MM.1S (cell line): ENCODE data around the gene ABCC11.

ENCODE experiments used
- DNase-seq: peaks from one replicate; pipeline ENCODE4 v3.0.0-alpha.2; 2015
- H2AFZ ChIP-seq: fragments of 300-600 bp; sonication (generic); 2 replicates; pipeline ENCODE4 v1.6.0; 2016; ENCODE audit warnings: antibody characterized with exemption, low read length
- H3F3A ChIP-seq: fragments of 300-600 bp; sonication (generic); 2 replicates; pipeline ENCODE4 v1.6.1; 2016; ENCODE audit warnings: mild to moderate bottlenecking, antibody characterized with exemption, low read length, moderate library complexity, mixed read lengths; ENCODE audit not compliant: insufficient read depth
- H3K27ac ChIP-seq: fragments of 300-600 bp; sonication (generic); 2 replicates; pipeline ENCODE4 v1.5.1; 2016; ENCODE audit warnings: mild to moderate bottlenecking, low read length
- H3K27me3 ChIP-seq: fragments of 300-600 bp; sonication (generic); replicated peaks from 2 replicates; pipeline ENCODE4 v1.6.0; 2016; ENCODE audit warnings: low read length; ENCODE audit not compliant: insufficient read depth
- H3K36me3 ChIP-seq: fragments of 300-600 bp; sonication (generic); replicated peaks from 2 replicates; pipeline ENCODE4 v1.6.1; 2016; ENCODE audit warnings: mild to moderate bottlenecking, low read length, mixed read lengths; ENCODE audit not compliant: insufficient read depth
- H3K4me1 ChIP-seq: fragments of 300-600 bp; sonication (generic); 2 replicates; pipeline ENCODE4 v1.6.1; 2016; ENCODE audit warnings: low read length, mixed read lengths
- H3K4me2 ChIP-seq: fragments of 300-600 bp; sonication (generic); 2 replicates; pipeline ENCODE4 v1.6.0; 2016; ENCODE audit warnings: low read depth, low read length
- H3K4me3 ChIP-seq: fragments of 300-600 bp; sonication (generic); 2 replicates; pipeline ENCODE4 v1.5.1; 2016; ENCODE audit warnings: low read length, mixed read lengths
- H3K79me2 ChIP-seq: fragments of 300-600 bp; sonication (generic); 2 replicates; pipeline ENCODE4 v1.6.1; 2016; ENCODE audit warnings: mixed run types, low read length, mixed read lengths
- H3K9ac ChIP-seq: fragments of 300-600 bp; sonication (generic); 2 replicates; pipeline ENCODE4 v1.6.1; 2016; ENCODE audit warnings: low read length, mixed read lengths
- H3K9me2 ChIP-seq: fragments of 300-600 bp; sonication (generic); replicated peaks from 2 replicates; pipeline ENCODE4 v1.6.1; 2016; ENCODE audit warnings: mild to moderate bottlenecking, low read length, mixed read lengths; ENCODE audit not compliant: insufficient read depth
- H3K9me3 ChIP-seq: fragments of 300-600 bp; sonication (generic); replicated peaks from 2 replicates; pipeline ENCODE4 v1.6.1; 2016; ENCODE audit warnings: mild to moderate bottlenecking, low read length, mixed read lengths; ENCODE audit not compliant: insufficient read depth
- H4K20me1 ChIP-seq: fragments of 300-600 bp; sonication (generic); 2 replicates; pipeline ENCODE4 v1.6.1; 2016; ENCODE audit warnings: mild to moderate bottlenecking, low read length, moderate library complexity, mixed read lengths; ENCODE audit not compliant: insufficient read depth
- EZH2 ChIP-seq: fragments of 300-600 bp; sonication (generic); optimal IDR thresholded peaks from 2 replicates; pipeline ENCODE3; 2017; ENCODE audit warnings: low read depth, mild to moderate bottlenecking, antibody characterized with exemption, low read length, mixed read lengths
- EZH2phosphoT487 ChIP-seq: fragments of 300-600 bp; sonication (generic); IDR thresholded peaks from 2 replicates; pipeline ENCODE4 v1.6.1; 2018; ENCODE audit warnings: antibody characterized with exemption, low read length
- TF ChIP-seq, protein P1 (sequence below): fragments of 300-600 bp; sonication (generic); IDR thresholded peaks from 2 replicates; pipeline ENCODE4 v1.5.1; 2016; ENCODE audit warnings: antibody characterized with exemption, low read length, mixed read lengths

ABCC11 gene

GRCh38 chr16:48156790-48157209 is 90.5 kb downstream of the ABCC11 start:
- no peaks in the 10 kb centered on the region for H3K4me1 ChIP-seq
- H3K4me2 ChIP-seq = peak overlapping the region; percentile 42; the same call in 1 of the 2 replicates

DNA sequence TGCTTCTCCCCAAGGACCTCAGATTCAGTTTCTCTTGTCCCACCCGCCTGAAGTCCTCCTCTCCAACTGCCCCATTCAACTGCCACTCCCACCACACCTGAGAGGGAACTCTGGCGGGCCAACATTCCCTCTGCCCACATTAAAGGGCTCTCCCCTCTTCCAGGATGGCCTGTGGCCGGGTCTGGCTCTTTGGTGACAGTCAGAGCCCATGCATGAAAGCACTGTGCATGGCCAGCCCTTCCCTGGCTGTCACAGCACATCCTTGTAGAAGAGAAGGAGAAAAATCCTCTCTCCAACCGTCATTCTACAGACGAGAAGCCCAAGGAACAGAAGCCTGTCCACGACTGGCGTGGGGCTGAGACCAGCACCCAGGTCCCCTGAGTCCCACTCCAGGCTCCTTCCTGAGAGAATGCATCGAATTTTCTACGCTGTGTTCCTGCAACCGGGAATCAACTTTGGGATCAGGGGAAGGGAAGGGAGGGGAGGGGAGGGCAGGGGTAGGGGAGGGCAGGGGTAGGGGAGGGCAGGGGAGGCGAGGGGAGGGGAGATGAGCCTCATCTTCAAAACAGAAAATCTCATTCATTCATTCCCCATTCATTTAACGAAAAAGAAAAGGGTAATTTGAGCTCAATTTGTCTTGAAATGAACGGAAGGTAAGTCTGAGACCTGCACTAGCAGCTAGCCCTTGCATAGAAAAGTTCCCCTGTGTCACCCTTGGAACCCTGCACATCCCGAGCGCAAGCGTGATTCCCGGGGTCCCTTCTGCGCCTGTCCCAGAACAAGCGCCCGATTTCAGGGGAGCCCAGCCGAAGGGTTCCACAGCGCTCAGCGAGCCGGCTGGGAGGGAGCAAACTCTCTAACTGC is 91.2 kb downstream of the ABCC11 start, which contains the start of gene ABCC12:
Gene ABCC12 (minus strand): TSS at position 68 of the 864 bp plus-strand sequence. CDS start 9,569 bp downstream, outside the sequence.
- H3K27ac ChIP-seq = no peak within 1 kb of the TSS

More at GRCh38 chr16:48156790-48157209, 90.5 kb downstream of the ABCC11 start:
- peak; percentile 53 for DNase-seq
- Histone ChIP-seq H3K4me3 (no peak overlapping the region), H2AFZ (no peak overlapping the region), H3K9me3 (no peaks in the 10 kb centered on the region), H3K27me3 (no peaks in the 10 kb centered on the region), H3F3A (no peaks in the 10 kb centered on the region), H3K36me3 (no peaks in the 10 kb centered on the region), H4K20me1 (no peaks in the 10 kb centered on the region), H3K9me2 (no peaks in the 10 kb centered on the region), H3K9ac (no peak overlapping the region), H3K79me2 (no peaks in the 10 kb centered on the region), H3K27ac (no peak overlapping the region)
- TF ChIP-seq EZH2 (no peak), EZH2phosphoT487 (no peak)
- TF ChIP-seq, protein P1, sequence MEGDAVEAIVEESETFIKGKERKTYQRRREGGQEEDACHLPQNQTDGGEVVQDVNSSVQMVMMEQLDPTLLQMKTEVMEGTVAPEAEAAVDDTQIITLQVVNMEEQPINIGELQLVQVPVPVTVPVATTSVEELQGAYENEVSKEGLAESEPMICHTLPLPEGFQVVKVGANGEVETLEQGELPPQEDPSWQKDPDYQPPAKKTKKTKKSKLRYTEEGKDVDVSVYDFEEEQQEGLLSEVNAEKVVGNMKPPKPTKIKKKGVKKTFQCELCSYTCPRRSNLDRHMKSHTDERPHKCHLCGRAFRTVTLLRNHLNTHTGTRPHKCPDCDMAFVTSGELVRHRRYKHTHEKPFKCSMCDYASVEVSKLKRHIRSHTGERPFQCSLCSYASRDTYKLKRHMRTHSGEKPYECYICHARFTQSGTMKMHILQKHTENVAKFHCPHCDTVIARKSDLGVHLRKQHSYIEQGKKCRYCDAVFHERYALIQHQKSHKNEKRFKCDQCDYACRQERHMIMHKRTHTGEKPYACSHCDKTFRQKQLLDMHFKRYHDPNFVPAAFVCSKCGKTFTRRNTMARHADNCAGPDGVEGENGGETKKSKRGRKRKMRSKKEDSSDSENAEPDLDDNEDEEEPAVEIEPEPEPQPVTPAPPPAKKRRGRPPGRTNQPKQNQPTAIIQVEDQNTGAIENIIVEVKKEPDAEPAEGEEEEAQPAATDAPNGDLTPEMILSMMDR = peak; percentile 89

DNA sequence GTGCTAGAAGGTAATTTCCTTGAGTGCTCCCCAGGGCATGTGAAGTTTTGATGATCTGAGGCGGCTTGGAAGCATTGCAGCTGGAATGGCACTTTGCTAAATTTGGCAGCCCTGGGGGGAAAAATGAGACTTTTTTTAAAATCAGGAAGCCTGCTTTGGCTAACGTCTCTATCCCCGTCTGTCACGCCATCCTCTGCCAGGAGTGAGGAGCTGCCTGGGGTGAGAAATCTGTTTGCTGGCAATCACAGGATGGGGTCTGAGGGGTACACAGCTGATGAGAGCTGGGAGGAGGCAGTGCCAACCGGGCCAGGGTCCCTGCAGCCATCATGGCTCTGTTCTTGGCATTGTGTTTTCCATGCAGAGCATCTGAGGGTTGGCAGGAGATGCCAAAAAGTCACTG is 93.6 kb downstream of the ABCC11 start:
- H3F3A ChIP-seq = no peaks in the 10 kb centered on the region
- no peaks in the 10 kb centered on the region for H3K36me3 ChIP-seq
- no peaks in the 10 kb centered on the region for H4K20me1 ChIP-seq
- no peaks in the 10 kb centered on the region for H3K9me3 ChIP-seq
- no peak overlapping the region for H2AFZ ChIP-seq
- H3K9me2 ChIP-seq = no peaks in the 10 kb centered on the region
- no peak for DNase-seq
- H3K4me3 ChIP-seq = no peak overlapping the region
- H3K9ac ChIP-seq = no peak overlapping the region
- no peak overlapping the region for H3K27ac ChIP-seq
- H3K4me1 ChIP-seq = no peaks in the 10 kb centered on the region
- TF ChIP-seq EZH2 (no peak), EZH2phosphoT487 (no peak)
- TF ChIP-seq, protein P1 = no peak
- no peaks in the 10 kb centered on the region for H3K79me2 ChIP-seq
- no peaks in the 10 kb centered on the region for H3K27me3 ChIP-seq
- H3K4me2 ChIP-seq = no peak overlapping the region

More for the DNA sequence above, 91.2 kb downstream of the ABCC11 start, which contains the start of gene ABCC12:
- no peaks in the 10 kb centered on the region for H3K36me3 ChIP-seq
- H3K9ac ChIP-seq = no peak within 1 kb of the TSS
- H4K20me1 ChIP-seq = no peaks in the 10 kb centered on the region
- H3K4me3 ChIP-seq = no peak within 1 kb of the TSS
- TF ChIP-seq EZH2 = no peak
- H3K4me2 ChIP-seq = peak within 1 kb of the TSS; percentile 42; the same call in 1 of the 2 replicates
- H3K4me1 ChIP-seq = no peaks in the 10 kb centered on the region
- H2AFZ ChIP-seq = no peak within 1 kb of the TSS
- no peaks in the 10 kb centered on the region for H3K79me2 ChIP-seq
- no peaks in the 10 kb centered on the region for H3K9me3 ChIP-seq
- no peak for DNase-seq
- no peaks in the 10 kb centered on the region for H3K27me3 ChIP-seq
- H3K9me2 ChIP-seq = no peaks in the 10 kb centered on the region
- no peaks in the 10 kb centered on the region for H3F3A ChIP-seq

GRCh38 chr16:48152226-48152625 is 95.1 kb downstream of the ABCC11 start:
- no peaks in the 10 kb centered on the region for H3K79me2 ChIP-seq
- H4K20me1 ChIP-seq = no peaks in the 10 kb centered on the region
- no peak overlapping the region for H3K27ac ChIP-seq

More at GRCh38 chr16:48152226-48152625, 95.1 kb downstream of the ABCC11 start:
- Histone ChIP-seq H3K4me3 (no peak overlapping the region), H3K9ac (no peak overlapping the region), H3K9me2 (no peaks in the 10 kb centered on the region), H3K9me3 (no peaks in the 10 kb centered on the region), H3K4me2 (no peak overlapping the region), H3K4me1 (no peaks in the 10 kb centered on the region), H3K27me3 (no peaks in the 10 kb centered on the region), H2AFZ (no peak overlapping the region), H3K36me3 (no peaks in the 10 kb centered on the region), H3F3A (no peaks in the 10 kb centered on the region)
- no peak for DNase-seq
- TF ChIP-seq EZH2 (no peak), EZH2phosphoT487 (no peak)
- TF ChIP-seq, protein P1 = no peak
